ENCODE results near the gene GPR27.

GRCh38 chr3:71705681-71706080 lies 48.0 kb upstream of the GPR27 start:
- TF ChIP-seq POLR2A (IDR thresholded peaks at IDR 0.05): no peak
- no peak for TF ChIP-seq CTCF (IDR thresholded peaks at IDR 0.05)
- TF ChIP-seq POLR2AphosphoS5 (IDR thresholded peaks at IDR 0.05): no peak

Measured in suprapubic skin (tissue), 4 donors.